GM19395 (cell line): ENCODE data around the gene DNAJC6.
A peak's percentile ranks its signal among the peaks of the same experiment; 100 is the strongest.

Source experiments
- ATAC-seq: cut with Tn5 transposase; IDR thresholded peaks from one replicate; pipeline ENCODE4 v1.9.1; 2021; ENCODE audit warnings: mild to moderate bottlenecking, moderate library complexity; ENCODE audit not compliant: unreplicated experiment

DNAJC6 gene

GRCh38 chr1:65459397-65459768 is 150.0 kb downstream of the DNAJC6 start:
- ATAC-seq, result peak; percentile 93
